Panc1 (cell line): ENCODE data around the gene CYP2F1. TPM values are rescaled to one million over a fixed set of nuclear protein-coding genes. Genes with fewer than 3 reads are reported as not detected.

Experiments used
- ATAC-seq: fragments of 200-7000 bp; cut with Tn5 transposase; 2 replicates; pipeline ENCODE4 v1.9.1; 2020; ENCODE audit warnings: mild to moderate bottlenecking, moderate library complexity
- BruUV-seq: library from RNA; stranded (reverse); fragments of 400-500 nt; replicated peaks from 2 replicates; lab custom pipeline; 2021; lab: Mats Ljungman, UMichigan
- CTCF ChIA-PET: fragments of 300-600 bp; sonication (Branson Sonifier 250); formaldehyde crosslinking; loops from one replicate; lab custom pipeline; 2022; ENCODE audit warnings: antibody characterized with exemption; lab: Charles Lee
- POLR2A ChIA-PET: fragments of 300-600 bp; sonication (Branson Sonifier 250); formaldehyde crosslinking; loops from one replicate; lab custom pipeline; 2022; ENCODE audit warnings: antibody characterized with exemption; lab: Charles Lee
- DNase-seq: peaks from one replicate; pipeline ENCODE4 v3.0.0-alpha.2; 2010; ENCODE audit warnings: low read depth, low spot score
- H3K27ac ChIP-seq: 2 replicates; pipeline ENCODE4 v1.5.1; 2011; ENCODE audit warnings: mild to moderate bottlenecking, low read length, inconsistent platforms
- H3K27me3 ChIP-seq: fragments of 200-500 bp; sonication (Bioruptor generic); 2 replicates; pipeline ENCODE4 v1.6.0; 2014; ENCODE audit warnings: low read length, inconsistent platforms; ENCODE audit not compliant: control insufficient read depth, insufficient read depth
- H3K36me3 ChIP-seq: fragments of 200-500 bp; sonication (Bioruptor generic); 2 replicates; pipeline ENCODE4 v1.5.1; 2014; ENCODE audit warnings: inconsistent platforms, mild to moderate bottlenecking, low read length, moderate library complexity; ENCODE audit not compliant: control insufficient read depth, insufficient read depth
- H3K4me1 ChIP-seq: 2 replicates; pipeline ENCODE4 v1.5.1; 2011; ENCODE audit warnings: inconsistent platforms, mild to moderate bottlenecking, low read length, moderate library complexity; ENCODE audit not compliant: control insufficient read depth, insufficient read depth
- H3K4me3 ChIP-seq, 2 experiments: 2 replicates each; pipeline ENCODE4 v1.5.1; 2011 to 2012; ENCODE audit warnings: low read depth in 2 of 2, low read length in 2 of 2, mild to moderate bottlenecking in 2 of 2, inconsistent platforms in 1 of 2, moderate library complexity in 1 of 2
- H3K9me3 ChIP-seq: fragments of 200-500 bp; sonication (Bioruptor generic); 2 replicates; pipeline ENCODE4 v1.5.1; 2014; ENCODE audit warnings: low read depth, mild to moderate bottlenecking, inconsistent platforms, low read length, moderate library complexity; ENCODE audit not compliant: control insufficient read depth, insufficient read depth
- POLR2AphosphoS5 ChIP-seq: IDR thresholded peaks from 2 replicates; pipeline ENCODE4 v1.6.1; 2012; ENCODE audit warnings: mild to moderate bottlenecking, low read depth, low read length, moderate library complexity
- SIN3A ChIP-seq: IDR thresholded peaks from 2 replicates; pipeline ENCODE4 v1.6.1; 2012; ENCODE audit warnings: low read depth, mild to moderate bottlenecking, low read length, moderate library complexity, borderline replicate concordance; ENCODE audit not compliant: insufficient read depth
- TCF7L2 ChIP-seq: IDR thresholded peaks from 2 replicates; pipeline ENCODE4 v1.6.1; 2011; ENCODE audit warnings: mild to moderate bottlenecking, low read depth, low read length, inconsistent platforms
- in situ Hi-C: cut with HindIII; loops from 2 replicates; pipeline ENCODE4 v1.10.0; 2016; ENCODE audit warnings: low sequenced_read_pairs, low pct_unique_long_range_greater_than_20kb
- intact Hi-C: fragments of 100-400 bp; cut with micrococcal nuclease; formaldehyde crosslinking; loops from one replicate; pipeline ENCODE4 v1.10.0; 2022; ENCODE audit not compliant: unreplicated experiment
- total RNA-seq: library from RNA; stranded (reverse); gene quantifications from one replicate; pipeline ENCODE4 v1.2.1, GENCODE V29; 2021; ENCODE audit not compliant: unreplicated experiment
- TF ChIP-seq, protein P1 (sequence below): fragments of 450-650 bp; IDR thresholded peaks from 2 replicates; pipeline ENCODE4 v1.5.1; 2017; ENCODE audit warnings: mild to moderate bottlenecking
- TF ChIP-seq, protein P2 (sequence below), 2 experiments: IDR thresholded peaks; 2 replicates each; pipeline ENCODE4 v1.6.1; 2011 to 2012; ENCODE audit warnings: low read depth in 2 of 2, control low read depth in 1 of 2, low read length in 1 of 2, mild to moderate bottlenecking in 1 of 2, moderate library complexity in 1 of 2; ENCODE audit not compliant: insufficient read depth in 1 of 2

Gene CYP2F1
- total RNA-seq, 1 experiment from 2014 or later = not detected

DNA sequence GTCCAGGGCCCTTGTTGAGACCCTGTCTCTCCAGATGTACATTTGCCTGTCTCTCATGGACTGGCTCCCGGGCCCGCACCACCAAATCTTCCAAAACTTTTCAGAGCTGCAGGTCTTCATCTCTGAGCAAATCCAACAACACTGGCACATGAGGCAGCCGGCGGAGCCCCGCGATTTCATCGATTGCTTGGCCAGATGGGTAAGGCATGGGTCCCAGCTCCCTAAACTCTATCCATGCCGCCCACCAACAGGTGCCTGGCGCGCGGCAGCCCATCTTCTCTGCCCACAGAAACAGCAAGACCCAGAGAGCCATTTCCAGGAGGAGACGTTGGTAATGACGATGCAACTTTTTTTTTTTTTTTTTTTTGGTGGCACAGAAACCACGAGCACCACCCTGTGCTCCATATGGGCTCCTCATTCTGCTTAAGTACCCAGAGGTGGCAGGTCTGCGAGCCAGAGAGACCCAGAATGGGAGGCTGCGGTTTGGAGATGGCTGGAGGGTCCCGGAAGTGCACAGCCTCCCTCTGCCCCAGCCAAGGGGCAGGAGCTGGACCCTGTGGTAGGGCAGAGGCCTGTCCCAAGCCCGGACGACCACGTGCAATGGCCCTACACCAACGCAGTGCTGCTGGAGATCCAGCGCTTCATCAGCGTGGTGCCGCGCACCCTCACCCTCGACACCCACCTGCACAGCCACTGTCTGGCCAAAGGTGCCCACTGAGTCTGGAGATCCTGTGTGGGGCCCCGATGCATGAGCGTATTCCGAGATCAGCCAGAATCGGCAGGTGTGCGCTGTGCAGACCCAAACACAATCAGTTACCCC is 22.6 kb downstream of the CYP2F1 start:
- intact Hi-C loops (no loop called here), in situ Hi-C loops (no loop called here)
- DNase-seq (no peak), ATAC-seq (no peak)
- Histone ChIP-seq H3K36me3 (no peaks in the 10 kb centered on the region), H3K4me1 (no peaks in the 10 kb centered on the region), H3K9me3 (no peaks in the 10 kb centered on the region), H3K27ac (no peak overlapping the region), H3K4me3 (no peak overlapping the region), H3K27me3 (no peaks in the 10 kb centered on the region)
- CTCF ChIA-PET = interaction anchor here (0.6 to 0.7 kb wide), 2 partner anchors 338 to 983 kb away, joined by 3 to 8 read pairs; partner anchors contain the start of gene EGLN2
- TF ChIP-seq TCF7L2 = no peak
- TF ChIP-seq, protein P1, sequence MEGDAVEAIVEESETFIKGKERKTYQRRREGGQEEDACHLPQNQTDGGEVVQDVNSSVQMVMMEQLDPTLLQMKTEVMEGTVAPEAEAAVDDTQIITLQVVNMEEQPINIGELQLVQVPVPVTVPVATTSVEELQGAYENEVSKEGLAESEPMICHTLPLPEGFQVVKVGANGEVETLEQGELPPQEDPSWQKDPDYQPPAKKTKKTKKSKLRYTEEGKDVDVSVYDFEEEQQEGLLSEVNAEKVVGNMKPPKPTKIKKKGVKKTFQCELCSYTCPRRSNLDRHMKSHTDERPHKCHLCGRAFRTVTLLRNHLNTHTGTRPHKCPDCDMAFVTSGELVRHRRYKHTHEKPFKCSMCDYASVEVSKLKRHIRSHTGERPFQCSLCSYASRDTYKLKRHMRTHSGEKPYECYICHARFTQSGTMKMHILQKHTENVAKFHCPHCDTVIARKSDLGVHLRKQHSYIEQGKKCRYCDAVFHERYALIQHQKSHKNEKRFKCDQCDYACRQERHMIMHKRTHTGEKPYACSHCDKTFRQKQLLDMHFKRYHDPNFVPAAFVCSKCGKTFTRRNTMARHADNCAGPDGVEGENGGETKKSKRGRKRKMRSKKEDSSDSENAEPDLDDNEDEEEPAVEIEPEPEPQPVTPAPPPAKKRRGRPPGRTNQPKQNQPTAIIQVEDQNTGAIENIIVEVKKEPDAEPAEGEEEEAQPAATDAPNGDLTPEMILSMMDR = no peak
- TF ChIP-seq, protein P2, sequence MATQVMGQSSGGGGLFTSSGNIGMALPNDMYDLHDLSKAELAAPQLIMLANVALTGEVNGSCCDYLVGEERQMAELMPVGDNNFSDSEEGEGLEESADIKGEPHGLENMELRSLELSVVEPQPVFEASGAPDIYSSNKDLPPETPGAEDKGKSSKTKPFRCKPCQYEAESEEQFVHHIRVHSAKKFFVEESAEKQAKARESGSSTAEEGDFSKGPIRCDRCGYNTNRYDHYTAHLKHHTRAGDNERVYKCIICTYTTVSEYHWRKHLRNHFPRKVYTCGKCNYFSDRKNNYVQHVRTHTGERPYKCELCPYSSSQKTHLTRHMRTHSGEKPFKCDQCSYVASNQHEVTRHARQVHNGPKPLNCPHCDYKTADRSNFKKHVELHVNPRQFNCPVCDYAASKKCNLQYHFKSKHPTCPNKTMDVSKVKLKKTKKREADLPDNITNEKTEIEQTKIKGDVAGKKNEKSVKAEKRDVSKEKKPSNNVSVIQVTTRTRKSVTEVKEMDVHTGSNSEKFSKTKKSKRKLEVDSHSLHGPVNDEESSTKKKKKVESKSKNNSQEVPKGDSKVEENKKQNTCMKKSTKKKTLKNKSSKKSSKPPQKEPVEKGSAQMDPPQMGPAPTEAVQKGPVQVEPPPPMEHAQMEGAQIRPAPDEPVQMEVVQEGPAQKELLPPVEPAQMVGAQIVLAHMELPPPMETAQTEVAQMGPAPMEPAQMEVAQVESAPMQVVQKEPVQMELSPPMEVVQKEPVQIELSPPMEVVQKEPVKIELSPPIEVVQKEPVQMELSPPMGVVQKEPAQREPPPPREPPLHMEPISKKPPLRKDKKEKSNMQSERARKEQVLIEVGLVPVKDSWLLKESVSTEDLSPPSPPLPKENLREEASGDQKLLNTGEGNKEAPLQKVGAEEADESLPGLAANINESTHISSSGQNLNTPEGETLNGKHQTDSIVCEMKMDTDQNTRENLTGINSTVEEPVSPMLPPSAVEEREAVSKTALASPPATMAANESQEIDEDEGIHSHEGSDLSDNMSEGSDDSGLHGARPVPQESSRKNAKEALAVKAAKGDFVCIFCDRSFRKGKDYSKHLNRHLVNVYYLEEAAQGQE (IDR thresholded peaks at IDR 0.05; ENCODE audit: insufficient read depth in 1 of 2, low read depth in 2 of 2, low read length in 1 of 2) = no peak
- no peak for TF ChIP-seq POLR2AphosphoS5
- no peak for TF ChIP-seq SIN3A
- BruUV-seq = no TSS peak
- POLR2A ChIA-PET = no interaction called here

DNA sequence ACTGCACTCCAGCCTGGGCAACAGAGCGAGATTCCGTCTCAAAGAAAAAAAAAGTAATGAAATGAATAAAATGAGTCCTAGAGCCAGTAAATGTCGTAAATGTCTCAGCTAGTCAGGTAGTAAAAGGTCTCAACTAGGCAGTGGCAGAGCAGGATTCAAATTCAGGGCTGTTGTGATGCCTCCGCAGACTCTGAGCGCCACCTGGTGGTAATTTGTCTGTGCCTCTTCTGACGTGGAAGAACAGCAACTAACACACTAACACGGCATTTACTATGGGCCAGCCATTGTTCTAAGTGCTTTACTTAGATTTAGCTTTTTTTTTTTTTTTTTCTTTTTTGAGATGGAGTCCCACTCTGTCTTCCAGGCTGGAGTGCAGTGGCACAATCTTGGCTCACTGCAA is 30.2 kb downstream of the CYP2F1 start:
- no peaks in the 10 kb centered on the region for H3K4me1 ChIP-seq
- in situ Hi-C loops (no loop called here), intact Hi-C loops (loop anchor here (10.0 kb wide), 1 partner anchor 160 kb away; no protein-coding TSS in a partner anchor)
- no peak overlapping the region for H3K4me3 ChIP-seq
- no peaks in the 10 kb centered on the region for H3K36me3 ChIP-seq
- CTCF ChIA-PET = interaction anchor here (0.6 to 0.7 kb wide), 5 partner anchors 108 to 324 kb away, joined by 3 to 6 read pairs (median 4); no protein-coding TSS in a partner anchor
- ATAC-seq = peak; percentile 83; the same call in 1 of the 2 replicates
- no TSS peak for BruUV-seq
- H3K27me3 ChIP-seq = no peaks in the 10 kb centered on the region
- DNase-seq = peak; percentile 51
- H3K27ac ChIP-seq = no peak overlapping the region
- H3K9me3 ChIP-seq = no peaks in the 10 kb centered on the region
- TF ChIP-seq, protein P2 (IDR thresholded peaks at IDR 0.05; ENCODE audit: insufficient read depth in 1 of 2, low read depth in 2 of 2, low read length in 1 of 2) = no peak
- TF ChIP-seq SIN3A = no peak
- no peak for TF ChIP-seq POLR2AphosphoS5
- TF ChIP-seq, protein P1 = peak; percentile 88
- TF ChIP-seq TCF7L2 = no peak
- POLR2A ChIA-PET = no interaction called here
